IMR-90 (cell line): ENCODE measurements around the gene BRD4. TPM values are rescaled to one million over a fixed set of nuclear protein-coding genes. Genes with fewer than 3 reads are reported as not detected.

Experiments
- ATAC-seq: fragments of 200-7000 bp; cut with Tn5 transposase; 2 replicates; pipeline ENCODE4 v1.9.1; 2020; ENCODE audit warnings: low read depth, mild to moderate bottlenecking, moderate library complexity
- BruUV-seq: library from RNA; stranded (reverse); fragments of 400-500 nt; replicated peaks from 2 replicates; lab custom pipeline; 2021; lab: Mats Ljungman, UMichigan
- CTCF ChIA-PET: fragments of 300-600 bp; formaldehyde crosslinking; extraction: SDS; loops from one replicate; lab custom pipeline; 2021; ENCODE audit warnings: antibody characterized with exemption; lab: Yijun Ruan, JAX
- POLR2A ChIA-PET: fragments of 300-600 bp; sonication (Branson Sonifier 250); formaldehyde crosslinking; loops from one replicate; lab custom pipeline; 2022; ENCODE audit warnings: antibody characterized with exemption; ENCODE audit not compliant: unreplicated experiment; lab: Charles Lee
- DNase-seq: peaks from one replicate; pipeline ENCODE4 v3.0.0; 2013
- H2AFZ ChIP-seq: replicated peaks from 2 replicates; pipeline ENCODE3; 2013; ENCODE audit warnings: low read length, mild to moderate bottlenecking; ENCODE audit not compliant: poor library complexity
- H2AK5ac ChIP-seq: 2 replicates; pipeline ENCODE4 v1.6.1; 2013; ENCODE audit warnings: low read depth, low read length, inconsistent platforms
- H2AK9ac ChIP-seq: replicated peaks from 2 replicates; pipeline ENCODE3; 2013; ENCODE audit warnings: mild to moderate bottlenecking, low read depth, low read length, moderate library complexity; ENCODE audit not compliant: poor library complexity
- H2BK120ac ChIP-seq: 2 replicates; pipeline ENCODE4 v1.6.1; 2013; ENCODE audit warnings: low read depth, low read length, inconsistent platforms
- H2BK15ac ChIP-seq: 3 replicates; pipeline ENCODE4 v1.6.1; 2013; ENCODE audit warnings: low read depth, low read length, inconsistent platforms
- H2BK20ac ChIP-seq: 2 replicates; pipeline ENCODE4 v1.6.1; 2013; ENCODE audit warnings: low read depth, mild to moderate bottlenecking, inconsistent platforms, low read length, moderate library complexity
- H2BK5ac ChIP-seq: 2 replicates; pipeline ENCODE4 v1.6.1; 2013; ENCODE audit warnings: mild to moderate bottlenecking, low read depth, low read length, inconsistent platforms; ENCODE audit not compliant: poor library complexity, severe bottlenecking
- H3K14ac ChIP-seq: replicated peaks from 2 replicates; pipeline ENCODE4 v1.6.1; 2013; ENCODE audit warnings: low read depth, low read length, inconsistent platforms
- H3K18ac ChIP-seq: 2 replicates; pipeline ENCODE4 v1.6.1; 2013; ENCODE audit warnings: low read depth, low read length, control low read depth
- H3K23ac ChIP-seq: 2 replicates; pipeline ENCODE4 v1.6.1; 2013; ENCODE audit warnings: low read depth, low read length, inconsistent platforms
- H3K27ac ChIP-seq: 2 replicates; pipeline ENCODE4 v1.5.1; 2013; ENCODE audit warnings: mild to moderate bottlenecking, control low read depth, low read length; ENCODE audit not compliant: insufficient read depth
- H3K27me3 ChIP-seq: 2 replicates; pipeline ENCODE4 v1.6.1; 2013; ENCODE audit warnings: low read length; ENCODE audit not compliant: control insufficient read depth, insufficient read depth
- H3K36me3 ChIP-seq: 2 replicates; pipeline ENCODE4 v1.6.1; 2013; ENCODE audit warnings: low read length, mixed read lengths; ENCODE audit not compliant: control insufficient read depth, insufficient read depth
- H3K4ac ChIP-seq: 2 replicates; pipeline ENCODE4 v1.6.1; 2013; ENCODE audit warnings: low read depth, low read length, inconsistent platforms
- H3K4me1 ChIP-seq: 2 replicates; pipeline ENCODE4 v1.6.1; 2013; ENCODE audit warnings: low read length, mixed read lengths; ENCODE audit not compliant: control insufficient read depth, insufficient read depth
- H3K4me2 ChIP-seq: 2 replicates; pipeline ENCODE4 v1.6.1; 2013; ENCODE audit warnings: low read depth, mild to moderate bottlenecking, control low read depth, low read length, moderate library complexity
- H3K4me3 ChIP-seq: 2 replicates; pipeline ENCODE4 v1.5.1; 2013; ENCODE audit warnings: low read depth, mild to moderate bottlenecking, control low read depth, low read length, moderate library complexity; ENCODE audit not compliant: insufficient read depth
- H3K56ac ChIP-seq: 2 replicates; pipeline ENCODE4 v1.6.1; 2013; ENCODE audit warnings: low read length, inconsistent platforms; ENCODE audit not compliant: insufficient read depth; ENCODE audit errors: extremely low read depth
- H3K79me1 ChIP-seq, 2 experiments: 2 replicates each; pipeline ENCODE4 v1.6.1; 2013; ENCODE audit warnings: low read length in 2 of 2, inconsistent platforms in 1 of 2, low read depth in 1 of 2
- H3K9ac ChIP-seq: 2 replicates; pipeline ENCODE4 v1.6.1; 2013; ENCODE audit warnings: low read depth, low read length, control low read depth
- H3K9me1 ChIP-seq: 2 replicates; pipeline ENCODE4 v1.6.1; 2013; ENCODE audit warnings: low read length, inconsistent platforms; ENCODE audit not compliant: insufficient read depth
- H3K9me3 ChIP-seq: 2 replicates; pipeline ENCODE4 v1.6.1; 2013; ENCODE audit warnings: low read length; ENCODE audit not compliant: control insufficient read depth, insufficient read depth
- H4K20me1 ChIP-seq: 2 replicates; pipeline ENCODE4 v1.6.1; 2013; ENCODE audit warnings: low read length, inconsistent platforms; ENCODE audit not compliant: insufficient read depth
- H4K5ac ChIP-seq: 2 replicates; pipeline ENCODE4 v1.6.1; 2013; ENCODE audit warnings: mild to moderate bottlenecking, low read depth, low read length, control low read depth
- H4K8ac ChIP-seq, 2 experiments: 2 replicates each; pipeline ENCODE4 v1.6.1; 2013; ENCODE audit warnings: low read depth in 2 of 2, low read length in 2 of 2, control low read depth in 1 of 2, inconsistent platforms in 1 of 2
- H4K91ac ChIP-seq: 2 replicates; pipeline ENCODE4 v1.6.1; 2013; ENCODE audit warnings: low read depth, low read length, inconsistent platforms; ENCODE audit not compliant: insufficient read depth
- CHD1 ChIP-seq: IDR thresholded peaks from 2 replicates; pipeline ENCODE4 v1.6.1; 2012; ENCODE audit warnings: low read depth, low read length, improper control_type of control experiment
- CTCF ChIP-seq: conservative IDR thresholded peaks from 2 replicates; pipeline ENCODE4 v1.5.1; 2012; ENCODE audit warnings: mild to moderate bottlenecking, low read depth, low read length, improper control_type of control experiment
- ELK1 ChIP-seq: fragments of 150-350 bp; IDR thresholded peaks from 2 replicates; pipeline ENCODE4 v1.6.1; 2016; ENCODE audit warnings: low read depth, mild to moderate bottlenecking, low read length, moderate library complexity, borderline replicate concordance
- FOS ChIP-seq: fragments of 150-350 bp; IDR thresholded peaks from 2 replicates; pipeline ENCODE4 v1.6.1; 2016; ENCODE audit warnings: low read depth, low read length
- MAFK ChIP-seq: IDR thresholded peaks from 2 replicates; pipeline ENCODE4 v1.6.1; 2012; ENCODE audit warnings: low read depth, low read length, improper control_type of control experiment
- MAZ ChIP-seq: IDR thresholded peaks from 2 replicates; pipeline ENCODE4 v1.6.1; 2012; ENCODE audit warnings: low read depth, mild to moderate bottlenecking, low read length, improper control_type of control experiment, moderate library complexity, borderline replicate concordance
- MXI1 ChIP-seq: IDR thresholded peaks from 2 replicates; pipeline ENCODE4 v1.6.1; 2012; ENCODE audit warnings: low read depth, mild to moderate bottlenecking, low read length, moderate library complexity, borderline replicate concordance
- POLR2A ChIP-seq: IDR thresholded peaks from 2 replicates; pipeline ENCODE4 v1.6.1; 2012; ENCODE audit warnings: mild to moderate bottlenecking, low read depth, low read length
- RCOR1 ChIP-seq: IDR thresholded peaks from 2 replicates; pipeline ENCODE4 v1.6.1; 2012; ENCODE audit warnings: mild to moderate bottlenecking, low read length, improper control_type of control experiment; ENCODE audit not compliant: insufficient replicate concordance
- RFX5 ChIP-seq: IDR thresholded peaks from 2 replicates; pipeline ENCODE4 v1.8.0; 2012; ENCODE audit warnings: low read depth, mild to moderate bottlenecking, low read length, moderate library complexity
- USF2 ChIP-seq: fragments of 150-350 bp; IDR thresholded peaks from 2 replicates; pipeline ENCODE4 v1.6.1; 2017; ENCODE audit warnings: mild to moderate bottlenecking, antibody characterized with exemption, low read length, low read depth
- WGBS, 2 experiments: methylation state at CpG; one replicate each; pipeline versions ENCODE4 v1.1.5 to v1.1.7; 2013; ENCODE audit warnings: missing lambda C conversion rate in 2 of 2; ENCODE audit not compliant: insufficient read length in 1 of 2; ENCODE audit errors: extremely low coverage in 2 of 2; 5-methylcytosine and 5-hydroxymethylcytosine counted together
- dilution Hi-C: fragments of 300-500 bp; cut with HindIII; formaldehyde crosslinking; loops from one replicate; pipeline ENCODE4 v1.14.3; 2018; ENCODE audit warnings: low sequenced_read_pairs; ENCODE audit not compliant: unreplicated experiment
- in situ Hi-C: fragments of 300-500 bp; cut with MboI; formaldehyde crosslinking; loops from 3 replicates; pipeline ENCODE4 v1.14.3; 2019; ENCODE audit warnings: low sequenced_read_pairs, inconsistent platforms, mixed read lengths
- intact Hi-C: fragments of 100-400 bp; cut with micrococcal nuclease; formaldehyde crosslinking; loops from 2 replicates; pipeline ENCODE4 v1.10.0; 2022
- polyA plus RNA-seq, 3 experiments: library from polyadenylated mRNA; depleted of rRNA; stranded (reverse); fragments of >200 nt; gene quantifications; 2 replicates each; pipeline ENCODE4 v1.2.3, GENCODE V29; 2012; ENCODE audit warnings: low replicate concordance in 1 of 3
- total RNA-seq: library from RNA; depleted of rRNA; stranded (reverse); fragments of >200 nt; gene quantifications from 2 replicates; pipeline ENCODE4 v1.2.3, GENCODE V29; 2012

BRD4 gene
- total and polyA plus RNA-seq, 2 of the 4 experiments (the other 2 are of a cell fraction) = 7.0 to 21.1 TPM

DNA sequence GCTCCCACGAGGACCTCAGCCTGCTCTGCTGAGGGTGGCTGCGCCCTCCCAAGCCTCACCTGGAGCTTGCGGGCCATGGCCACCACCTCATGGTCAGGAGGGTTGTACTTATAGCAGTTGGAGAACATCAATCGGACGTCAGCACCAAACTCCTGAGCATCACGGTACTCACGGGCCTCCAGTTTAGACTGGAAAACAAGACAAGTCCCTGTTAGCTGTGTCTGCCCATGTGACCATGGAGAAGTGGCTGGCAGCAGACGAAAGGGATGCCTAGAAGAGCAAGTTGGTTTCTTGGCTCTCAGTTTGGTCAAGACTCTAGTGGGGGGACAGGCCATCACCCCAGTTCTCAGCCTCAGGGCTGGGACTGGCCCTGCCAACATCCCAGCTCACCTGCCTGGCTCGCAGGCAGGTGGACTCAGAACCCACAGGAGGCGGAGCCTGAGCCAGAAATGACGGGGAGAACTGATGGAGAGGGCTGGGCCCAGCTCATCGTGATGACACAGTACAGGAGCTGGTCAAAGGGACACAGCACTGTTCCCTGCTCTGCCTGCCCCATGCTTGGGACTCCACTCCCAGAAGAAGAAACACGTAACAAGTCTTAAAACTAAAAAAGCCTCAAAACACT is 68.9 kb downstream of the BRD4 start:
- no peak overlapping the region for H3K14ac ChIP-seq
- peaks cover 36 to 93% of the 10 kb centered on the region in 2 experiments for H3K79me1 ChIP-seq
- no peak overlapping the region for H3K9ac ChIP-seq
- no peak overlapping the region for H3K4ac ChIP-seq
- H4K5ac ChIP-seq = no peak overlapping the region
- dilution Hi-C loops (no loop called here), intact Hi-C loops (no loop called here), in situ Hi-C loops (no loop called here)
- no peak overlapping the region for H3K56ac ChIP-seq
- H3K4me1 ChIP-seq = peaks cover 27% of the 10 kb centered on the region
- no peak overlapping the region for H3K4me3 ChIP-seq
- ChIA-PET POLR2A (no interaction called here), CTCF (interaction anchor here (1.0 kb wide), 1 partner anchor 15 kb away, joined by 3 read pairs; no protein-coding TSS in a partner anchor)
- no peak for DNase-seq
- H2AK9ac ChIP-seq = no peak overlapping the region
- H4K20me1 ChIP-seq = peaks cover 92% of the 10 kb centered on the region
- 88% methylated on average over 7 of the region's 13 CpGs; no CpG with 5 or more reads in 1 of the 2 experiments for WGBS, 2 experiments
- no peak overlapping the region for H2BK20ac ChIP-seq
- ATAC-seq = no peak
- H3K23ac ChIP-seq = no peak overlapping the region
- no peak overlapping the region for H2AFZ ChIP-seq
- TF ChIP-seq MAFK (no peak), ELK1 (no peak), CTCF (no peak), USF2 (no peak), MXI1 (no peak), RCOR1 (no peak), MAZ (no peak), FOS (no peak), RFX5 (no peak), CHD1 (no peak), POLR2A (no peak)
- no peak overlapping the region for H2BK120ac ChIP-seq
- H2BK15ac ChIP-seq = no peak overlapping the region
- no peak overlapping the region for H4K91ac ChIP-seq
- no peaks in the 10 kb centered on the region for H3K9me3 ChIP-seq
- peaks cover 70% of the 10 kb centered on the region for H3K36me3 ChIP-seq
- H3K18ac ChIP-seq = no peak overlapping the region
- no peaks in the 10 kb centered on the region for H3K27me3 ChIP-seq
- no peak overlapping the region for H4K8ac ChIP-seq
- no peak overlapping the region for H3K4me2 ChIP-seq
- peaks cover 28% of the 10 kb centered on the region for H3K9me1 ChIP-seq
- BruUV-seq = no TSS peak
- no peak overlapping the region for H2AK5ac ChIP-seq
- no peak overlapping the region for H2BK5ac ChIP-seq
- no peak overlapping the region for H3K27ac ChIP-seq
